ACC112 (cell line): ENCODE data around the gene RTN4RL1.

Experiments
- H2AFZ ChIP-seq: fragments of 200-600 bp; sonication (generic); one replicate; pipeline ENCODE4 v1.6.0; 2017; ENCODE audit warnings: antibody characterized with exemption, low read length; ENCODE audit not compliant: unreplicated experiment
- H3K27ac ChIP-seq: fragments of 200-600 bp; sonication (generic); 2 replicates; pipeline ENCODE4 v1.5.1; 2014; ENCODE audit warnings: low read depth, mild to moderate bottlenecking, antibody characterized with exemption, low read length, moderate library complexity
- H3K27me3 ChIP-seq: fragments of 200-600 bp; sonication (generic); 2 replicates; pipeline ENCODE4 v1.6.1; 2014; ENCODE audit warnings: mild to moderate bottlenecking, antibody characterized with exemption, low read length, moderate library complexity, mixed read lengths; ENCODE audit not compliant: insufficient read depth
- H3K36me3 ChIP-seq: fragments of 200-600 bp; sonication (generic); 2 replicates; pipeline ENCODE4 v1.6.1; 2016; ENCODE audit warnings: mild to moderate bottlenecking, antibody characterized with exemption, low read length, moderate library complexity, mixed read lengths; ENCODE audit not compliant: insufficient read depth
- H3K4me1 ChIP-seq: fragments of 200-600 bp; sonication (generic); one replicate; pipeline ENCODE4 v1.6.1; 2016; ENCODE audit warnings: low read length, mixed read lengths; ENCODE audit not compliant: insufficient read depth, unreplicated experiment, control insufficient read depth
- H3K4me3 ChIP-seq: fragments of 200-600 bp; sonication (generic); 2 replicates; pipeline ENCODE4 v1.5.1; 2014; ENCODE audit warnings: mild to moderate bottlenecking, low read depth, low read length
- H3K79me2 ChIP-seq: fragments of 200-600 bp; sonication (generic); one replicate; pipeline ENCODE4 v1.6.0; 2016; ENCODE audit warnings: low read length; ENCODE audit not compliant: control insufficient read depth, unreplicated experiment, insufficient read depth

Gene RTN4RL1

GRCh38 chr17:1958134-1958881 is 66.8 kb downstream of the RTN4RL1 start:
- Histone ChIP-seq H2AFZ (no peak overlapping the region), H3K36me3 (no peaks in the 10 kb centered on the region), H3K4me1 (no peaks in the 10 kb centered on the region), H3K27ac (no peak overlapping the region), H3K79me2 (no peaks in the 10 kb centered on the region), H3K27me3 (no peaks in the 10 kb centered on the region), H3K4me3 (no peak overlapping the region)

DNA sequence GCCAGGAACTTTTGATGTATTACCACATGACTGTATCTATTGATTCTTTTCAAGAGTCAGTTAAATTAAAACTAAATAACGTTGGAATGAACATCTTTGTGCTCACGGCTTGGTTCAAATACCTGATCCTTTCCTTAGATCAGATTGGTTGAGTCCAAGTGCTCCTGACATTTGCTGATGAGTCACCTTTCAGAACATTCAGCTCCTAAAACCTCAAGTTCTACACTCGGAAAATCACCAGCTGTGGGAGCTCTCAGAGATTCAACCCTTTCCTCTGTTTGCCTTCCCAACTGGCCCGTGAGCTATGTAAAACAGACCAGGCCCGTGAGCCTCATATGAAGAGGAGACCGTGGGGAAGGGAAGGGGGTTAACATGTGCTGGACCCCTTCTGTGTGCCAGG is 68.1 kb downstream of the RTN4RL1 start:
- Histone ChIP-seq H3K79me2 (no peaks in the 10 kb centered on the region), H3K4me3 (no peak overlapping the region), H3K27ac (no peak overlapping the region), H3K4me1 (no peaks in the 10 kb centered on the region), H2AFZ (no peak overlapping the region), H3K27me3 (no peaks in the 10 kb centered on the region), H3K36me3 (no peaks in the 10 kb centered on the region)

- Histone ChIP-seq H3K79me2 (no peaks in the 10 kb centered on the region), H3K4me3 (no peak overlapping the region), H3K4me1 (no peaks in the 10 kb centered on the region), H3K27me3 (no peaks in the 10 kb centered on the region), H2AFZ (no peak overlapping the region), H3K27ac (no peak overlapping the region), H3K36me3 (no peaks in the 10 kb centered on the region)
These were observed 69.0 kb downstream of the RTN4RL1 start for GRCh38 chr17:1956134-1956533.

- Histone ChIP-seq H3K36me3 (no peaks in the 10 kb centered on the region), H2AFZ (no peak overlapping the region), H3K27ac (no peak overlapping the region), H3K4me3 (no peak overlapping the region), H3K79me2 (no peaks in the 10 kb centered on the region), H3K4me1 (no peaks in the 10 kb centered on the region), H3K27me3 (no peaks in the 10 kb centered on the region)
These were observed 71.3 kb downstream of the RTN4RL1 start for GRCh38 chr17:1953831-1954230.

- H3K36me3 ChIP-seq, result no peaks in the 10 kb centered on the region
These were observed 73.2 kb downstream of the RTN4RL1 start for GRCh38 chr17:1951920-1952319.

GRCh38 chr17:1949754-1950153 is 75.4 kb downstream of the RTN4RL1 start:
- no peaks in the 10 kb centered on the region for H3K4me1 ChIP-seq
- H3K79me2 ChIP-seq, result no peaks in the 10 kb centered on the region
- H3K27me3 ChIP-seq, result no peaks in the 10 kb centered on the region
- no peak overlapping the region for H3K4me3 ChIP-seq
- no peak overlapping the region for H3K27ac ChIP-seq
- no peak overlapping the region for H2AFZ ChIP-seq
- H3K36me3 ChIP-seq, result no peaks in the 10 kb centered on the region

More at GRCh38 chr17:1951920-1952319, 73.2 kb downstream of the RTN4RL1 start:
- Histone ChIP-seq H3K4me1 (no peaks in the 10 kb centered on the region), H3K27me3 (no peaks in the 10 kb centered on the region), H3K27ac (no peak overlapping the region), H3K79me2 (no peaks in the 10 kb centered on the region), H2AFZ (no peak overlapping the region), H3K4me3 (no peak overlapping the region)

DNA sequence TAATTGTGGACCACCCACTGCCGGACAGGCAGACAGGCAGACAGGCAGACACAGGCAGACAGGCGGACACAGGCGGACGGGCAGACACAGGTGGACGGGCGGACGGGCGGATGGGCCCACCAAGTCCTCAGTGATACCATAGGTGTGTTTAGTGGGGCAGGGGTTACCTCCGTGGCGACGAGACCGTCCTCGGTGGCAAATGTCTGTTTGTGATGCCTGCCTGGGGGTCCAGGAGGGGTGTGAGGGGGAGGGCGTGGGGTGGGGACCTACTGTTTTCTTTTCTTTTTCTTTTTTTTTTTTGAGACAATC is 76.7 kb downstream of the RTN4RL1 start:
- Histone ChIP-seq H3K27ac (no peak overlapping the region), H3K4me1 (no peaks in the 10 kb centered on the region), H3K4me3 (no peak overlapping the region)

GRCh38 chr17:1947743-1948516 is 77.2 kb downstream of the RTN4RL1 start:
- H3K4me1 ChIP-seq, result no peaks in the 10 kb centered on the region
- no peak overlapping the region for H3K27ac ChIP-seq
- H3K4me3 ChIP-seq, result no peak overlapping the region
- H2AFZ ChIP-seq, result no peak overlapping the region
- H3K79me2 ChIP-seq, result no peaks in the 10 kb centered on the region
- no peaks in the 10 kb centered on the region for H3K36me3 ChIP-seq
- no peaks in the 10 kb centered on the region for H3K27me3 ChIP-seq

More for the DNA sequence above, 76.7 kb downstream of the RTN4RL1 start:
- Histone ChIP-seq H3K36me3 (no peaks in the 10 kb centered on the region), H2AFZ (no peak overlapping the region), H3K27me3 (no peaks in the 10 kb centered on the region), H3K79me2 (no peaks in the 10 kb centered on the region)

DNA sequence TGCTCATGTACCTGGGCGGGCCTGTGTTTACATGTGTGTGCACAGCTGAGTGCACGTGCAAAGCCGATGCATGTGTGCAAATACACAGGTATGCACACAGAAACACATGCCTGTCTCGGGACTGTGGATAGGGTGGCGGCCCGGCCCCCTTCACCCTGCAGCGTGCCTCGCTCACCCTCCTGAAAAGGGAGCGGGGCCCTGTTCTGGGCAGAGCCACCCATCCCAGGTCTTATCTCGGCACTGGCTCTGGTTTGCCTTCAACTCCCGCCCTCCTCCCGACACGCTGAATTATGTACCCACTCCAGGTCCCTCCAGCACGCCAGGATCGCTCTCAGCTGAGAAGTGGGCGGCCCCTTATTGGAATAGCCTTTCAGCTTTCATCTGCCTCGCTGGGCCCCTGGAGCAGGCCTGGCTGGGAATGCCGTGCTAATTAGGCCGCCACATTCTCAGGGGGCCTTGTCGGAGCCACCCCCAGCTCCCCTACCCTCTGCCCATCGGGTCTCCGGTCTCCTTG is 77.8 kb downstream of the RTN4RL1 start:
- H3K4me3 ChIP-seq, result no peak overlapping the region
- H2AFZ ChIP-seq, result no peak overlapping the region

GRCh38 chr17:1946021-1946932 is 78.9 kb downstream of the RTN4RL1 start:
- no peaks in the 10 kb centered on the region for H3K27me3 ChIP-seq
- H3K4me3 ChIP-seq, result no peak overlapping the region
- no peak overlapping the region for H2AFZ ChIP-seq
- no peaks in the 10 kb centered on the region for H3K4me1 ChIP-seq
- no peak overlapping the region for H3K27ac ChIP-seq
- H3K79me2 ChIP-seq, result no peaks in the 10 kb centered on the region
- no peaks in the 10 kb centered on the region for H3K36me3 ChIP-seq

More for the DNA sequence above, 77.8 kb downstream of the RTN4RL1 start:
- Histone ChIP-seq H3K27me3 (no peaks in the 10 kb centered on the region), H3K79me2 (no peaks in the 10 kb centered on the region), H3K4me1 (no peaks in the 10 kb centered on the region), H3K27ac (no peak overlapping the region), H3K36me3 (no peaks in the 10 kb centered on the region)
